ENCODE measurements around the gene ATP8A2.
"Not testable (repeated sequence)": the region's sequence is repeated elsewhere in the genome, so short reads cannot be mapped to it uniquely, and the experiment has no call there.

The ATP8A2 gene

DNA sequence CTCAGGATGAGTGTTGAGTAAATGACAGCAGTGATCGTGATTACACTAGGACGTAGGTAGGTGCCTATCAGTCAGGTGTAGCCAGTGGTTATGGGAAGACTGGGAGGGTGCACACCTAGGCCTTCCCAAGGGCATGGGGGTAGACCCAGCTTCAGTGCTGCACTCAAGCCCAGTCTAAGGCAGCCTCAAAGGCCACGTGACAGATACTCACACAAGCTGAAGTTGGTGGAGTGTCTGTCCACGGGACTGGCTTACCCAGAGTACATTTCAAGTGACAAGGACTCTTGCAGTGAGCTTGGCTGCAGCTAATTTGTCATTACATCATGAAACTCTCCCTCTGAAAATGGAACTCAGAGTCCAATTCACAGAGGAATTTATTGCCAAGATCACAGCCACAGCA is 561.7 kb downstream of the ATP8A2 start:
- no peak for DNase-seq

DNA sequence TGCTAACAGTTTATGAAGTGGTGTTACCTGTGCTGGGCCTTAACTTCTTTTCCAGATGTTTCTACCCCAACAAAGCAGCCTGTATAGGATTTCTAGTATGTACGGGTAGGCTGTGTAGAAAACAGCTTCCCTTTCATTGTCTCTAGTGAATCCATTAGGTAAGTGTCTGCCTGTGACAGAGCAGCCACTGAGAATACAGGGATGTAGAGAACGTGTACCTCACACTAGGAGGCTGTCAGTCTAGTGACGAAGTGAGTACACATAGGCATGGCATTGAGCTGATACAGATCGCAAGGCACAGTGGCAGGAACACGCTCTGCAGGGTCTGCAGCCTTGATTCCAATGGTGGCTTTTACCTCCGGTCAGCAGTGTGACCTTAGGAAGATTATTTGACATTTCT is 562.4 kb downstream of the ATP8A2 start:
- DNase-seq = no peak

DNA sequence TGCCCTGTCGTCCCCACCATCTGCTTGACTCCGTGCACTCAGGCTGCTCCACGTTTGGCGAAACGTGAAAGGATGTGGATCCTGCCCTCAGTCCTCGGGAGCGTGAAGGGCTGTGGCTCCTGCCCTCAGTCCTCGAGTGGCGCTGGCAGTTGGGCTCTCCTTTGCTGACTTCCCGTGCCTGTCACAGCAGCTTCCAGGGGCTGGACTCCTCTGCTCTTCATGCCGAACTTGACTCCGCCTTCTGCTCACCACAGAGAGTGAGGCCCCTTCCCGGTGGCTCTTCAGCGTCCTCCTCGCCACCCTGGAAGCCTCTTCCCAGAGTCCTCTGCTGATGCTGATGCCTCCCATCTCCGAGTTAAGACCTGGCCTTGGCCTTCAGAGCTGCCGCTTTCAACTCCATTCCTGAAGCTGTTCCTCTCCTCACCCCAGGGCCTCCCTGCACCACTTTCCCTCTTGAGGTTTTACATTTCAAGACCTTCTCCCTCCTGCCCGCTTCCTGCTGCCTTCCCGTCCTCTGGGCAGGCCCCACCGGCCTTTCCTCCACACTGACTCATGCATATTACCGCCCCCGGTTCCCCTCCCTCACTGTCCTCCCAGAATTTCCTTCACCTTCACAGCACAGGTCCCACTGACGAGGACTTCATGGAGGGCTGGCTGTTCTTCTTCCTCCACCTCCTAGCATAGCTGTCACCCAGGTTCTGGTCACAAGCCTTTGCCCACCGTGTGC is 568.4 kb downstream of the ATP8A2 start:
- DNase-seq = no peak

DNA sequence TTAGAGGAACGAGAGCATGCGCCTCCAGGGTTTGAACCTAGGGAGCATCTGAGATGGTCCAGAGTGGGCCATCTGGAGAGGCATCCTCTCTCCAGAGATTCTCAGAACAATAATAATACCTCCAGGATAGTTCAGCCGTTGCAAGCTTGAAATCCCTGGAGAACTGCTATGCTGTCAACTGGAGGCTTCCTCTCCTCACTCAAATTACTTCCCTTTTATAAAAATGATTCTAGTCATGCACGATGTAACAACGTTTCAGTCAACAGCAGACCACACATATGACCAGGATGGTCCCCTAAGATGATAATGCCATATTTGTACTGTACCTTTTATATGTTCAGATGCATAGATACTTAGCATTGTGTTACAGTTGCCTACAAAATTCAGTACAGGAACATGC is 571.3 kb downstream of the ATP8A2 start:
- DNase-seq = no peak

DNA sequence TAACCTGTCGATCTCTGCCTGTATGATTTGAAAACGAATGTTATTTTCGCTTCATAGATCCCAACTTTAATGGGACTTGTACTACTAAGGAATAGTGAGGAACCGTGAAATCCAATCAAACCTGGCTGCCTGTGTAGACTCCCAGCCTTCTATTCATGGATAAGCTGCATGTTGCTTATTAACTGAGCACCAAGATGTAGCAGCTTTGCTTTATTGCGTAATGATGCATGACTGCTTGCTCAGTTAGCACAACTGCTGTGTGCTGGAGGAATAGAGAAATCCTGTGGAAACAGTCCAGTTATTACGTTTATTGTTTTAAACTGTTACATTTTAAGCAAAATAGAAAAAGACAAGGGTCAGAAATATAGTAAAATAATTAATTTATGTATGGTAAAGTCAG is 571.9 kb downstream of the ATP8A2 start:
- no peak for DNase-seq

DNA sequence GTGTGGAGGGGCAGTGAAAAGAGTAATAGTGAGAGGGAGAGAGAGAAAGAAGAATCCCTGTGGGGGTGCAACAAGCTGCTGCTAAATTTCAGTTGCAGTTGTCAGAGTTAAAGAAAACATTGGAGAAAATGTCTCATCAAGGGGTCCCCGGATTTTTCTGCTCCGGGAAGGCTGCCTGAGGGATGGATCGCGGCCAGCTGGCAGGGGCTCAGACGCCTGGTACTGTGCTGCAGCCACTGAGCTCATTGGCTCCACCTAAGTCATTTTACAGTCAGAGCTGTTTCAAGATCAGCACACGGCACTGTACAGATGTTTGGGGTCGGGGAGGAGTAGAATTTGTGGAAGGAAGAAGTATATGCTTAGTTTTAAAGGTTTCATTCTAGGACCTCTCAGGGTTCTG is 573.8 kb downstream of the ATP8A2 start:
- DNase-seq = peak; percentile 31

DNA sequence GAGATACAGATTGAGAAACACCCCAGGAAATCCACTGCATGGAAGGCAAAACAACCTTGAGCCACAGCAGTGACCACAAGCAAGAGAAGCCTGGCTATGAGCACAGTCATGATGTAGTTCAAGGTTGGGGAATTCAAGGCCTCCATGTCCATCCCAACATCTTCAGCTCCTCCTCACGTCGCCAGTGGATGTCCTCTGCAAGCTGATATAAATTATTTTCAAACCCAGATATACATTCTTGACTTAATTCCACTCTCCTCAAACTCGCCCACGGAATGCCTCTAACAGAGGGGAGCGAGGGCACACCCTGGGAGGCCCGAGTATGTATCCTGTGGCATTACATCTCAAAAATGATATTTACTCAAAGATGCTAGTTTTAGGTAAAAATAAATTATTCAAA is 574.5 kb downstream of the ATP8A2 start:
- DNase-seq = no peak

DNA sequence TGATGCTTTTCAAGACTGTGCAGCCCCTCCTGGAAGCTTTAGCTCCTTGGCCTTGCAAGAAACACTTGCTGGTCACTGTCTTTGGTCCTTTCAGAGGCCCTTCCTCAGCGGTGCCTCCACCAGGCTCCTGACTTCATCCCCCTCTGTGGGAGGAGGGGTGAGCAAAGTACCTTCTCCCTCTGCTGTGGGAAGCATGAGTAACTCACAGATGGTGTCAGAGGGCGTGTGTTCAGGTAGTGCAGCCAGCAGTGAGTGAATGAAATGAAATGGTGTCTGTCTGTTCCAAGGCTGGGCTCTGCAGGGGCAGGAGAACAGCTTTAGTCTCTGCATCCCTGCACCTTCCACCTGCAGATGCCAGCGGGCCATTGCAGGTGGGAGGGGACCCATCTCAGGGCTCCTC is 577.1 kb downstream of the ATP8A2 start:
- DNase-seq = no peak

DNA sequence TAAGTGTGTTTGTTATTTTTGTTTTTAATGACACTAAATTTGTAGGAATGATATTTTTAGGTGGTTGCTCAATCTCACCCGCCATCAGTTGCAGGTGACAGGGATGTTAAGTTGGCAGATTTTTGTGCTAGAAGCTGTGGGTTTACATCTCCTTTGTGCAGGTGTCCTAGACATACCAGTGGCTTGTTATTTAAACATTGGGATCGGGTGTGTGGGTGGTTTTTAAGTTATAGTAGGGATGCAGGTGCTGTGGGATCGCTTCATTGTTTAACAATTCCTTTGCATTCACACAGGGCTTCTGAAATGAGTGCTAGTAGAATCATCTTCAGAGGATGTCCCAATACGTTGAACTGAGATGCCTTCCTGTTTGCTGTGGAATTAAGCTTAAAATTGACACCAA is 580.1 kb downstream of the ATP8A2 start:
- no peak for DNase-seq

DNA sequence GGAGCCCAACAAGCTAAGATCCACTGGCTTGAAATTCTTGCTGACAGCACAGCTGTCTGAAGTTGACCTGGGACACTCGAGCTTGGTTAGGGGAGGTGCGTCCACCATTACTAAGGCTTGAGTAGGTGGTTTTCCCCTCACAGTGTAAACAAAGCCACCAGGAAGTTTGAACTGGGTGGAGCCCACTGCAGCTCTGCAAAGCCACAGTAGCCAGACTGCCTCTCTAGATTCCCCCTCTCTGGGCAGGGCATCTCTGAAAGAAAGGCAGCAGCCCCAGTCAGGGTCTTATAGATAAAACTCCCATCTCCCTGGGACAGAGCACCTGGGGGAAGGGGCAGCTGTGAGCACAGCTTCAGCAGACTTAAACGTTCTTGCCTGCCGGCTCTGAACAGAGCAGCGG is 582.3 kb downstream of the ATP8A2 start:
- not testable (repeated sequence) for DNase-seq

DNA sequence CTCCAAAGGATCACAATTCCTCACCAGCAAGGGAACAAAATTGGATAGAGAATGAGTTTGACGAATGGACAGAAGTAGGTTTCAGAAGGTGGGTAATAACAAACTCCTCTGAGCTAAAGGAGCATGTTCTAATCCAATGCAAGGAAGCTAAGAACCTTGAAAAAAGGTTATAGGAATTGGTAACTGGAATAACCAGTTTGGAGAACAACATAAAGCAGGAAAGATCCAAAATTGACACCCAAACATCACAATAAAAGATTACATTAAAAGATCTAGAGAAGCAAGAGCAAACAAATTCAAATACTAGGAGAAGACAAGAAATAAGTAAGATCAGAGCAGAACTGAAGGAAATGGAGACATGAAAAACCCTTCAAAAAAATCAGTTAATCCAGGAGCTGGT is 583.2 kb downstream of the ATP8A2 start:
- not testable (repeated sequence) for DNase-seq

DNA sequence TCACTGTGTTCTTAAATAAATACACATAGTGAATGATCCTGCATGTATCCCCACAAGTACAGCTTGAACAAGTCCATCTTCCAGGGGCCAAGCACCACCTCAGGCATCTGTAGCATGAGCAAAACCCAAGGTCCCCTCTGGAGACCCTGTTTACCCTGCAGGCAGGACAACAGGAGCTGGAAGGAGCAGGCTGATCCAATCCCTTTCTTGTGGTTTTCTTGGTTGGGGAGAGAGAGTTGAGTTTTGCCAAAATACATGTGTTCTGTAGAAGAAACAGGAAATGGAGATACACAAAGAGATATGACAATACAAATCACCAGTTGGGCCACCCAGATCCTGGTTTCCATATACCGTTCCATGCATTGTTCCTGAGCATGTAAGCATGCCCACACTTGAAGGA is 587.2 kb downstream of the ATP8A2 start:
- no peak for DNase-seq

DNA sequence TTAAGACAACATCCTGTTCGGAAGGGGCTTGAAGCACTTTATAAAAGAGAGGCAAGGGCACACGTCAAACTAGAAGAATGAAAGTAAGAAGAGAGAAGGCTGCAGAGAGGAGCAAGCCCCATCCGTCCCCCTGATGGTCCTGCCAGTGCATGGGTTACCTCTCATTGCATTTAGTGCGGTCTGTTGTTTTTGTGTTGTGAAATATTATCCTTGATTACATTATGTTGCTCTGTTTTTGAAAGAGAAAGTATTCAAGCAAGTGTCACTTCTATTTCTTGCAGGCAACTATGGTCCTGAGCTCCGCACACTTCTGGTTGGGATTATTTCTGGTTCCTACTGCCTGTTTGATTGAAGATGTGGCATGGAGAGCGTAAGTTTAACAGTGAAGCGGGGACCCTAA is 589.5 kb downstream of the ATP8A2 start:
- no peak for DNase-seq

DNA sequence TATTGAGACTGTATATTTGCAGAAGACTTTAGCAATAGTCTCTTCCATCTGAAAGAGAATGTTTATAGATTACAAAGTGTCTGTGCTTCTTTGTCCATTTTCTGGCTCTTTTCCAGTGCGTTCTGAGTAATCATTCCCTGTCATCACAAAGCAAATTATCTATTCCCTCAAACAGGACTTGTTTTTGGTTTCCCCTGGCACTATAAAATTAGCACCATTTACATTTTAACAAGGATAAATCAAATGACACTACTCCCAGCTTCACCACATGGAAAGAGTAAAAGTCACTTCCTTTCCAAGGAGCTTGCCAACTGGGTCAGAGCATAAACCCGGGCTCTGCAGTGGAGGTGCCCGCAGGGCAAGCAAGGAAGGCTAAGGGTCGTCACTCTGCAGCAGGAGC is 591.9 kb downstream of the ATP8A2 start:
- peak; percentile 20 for DNase-seq

DNA sequence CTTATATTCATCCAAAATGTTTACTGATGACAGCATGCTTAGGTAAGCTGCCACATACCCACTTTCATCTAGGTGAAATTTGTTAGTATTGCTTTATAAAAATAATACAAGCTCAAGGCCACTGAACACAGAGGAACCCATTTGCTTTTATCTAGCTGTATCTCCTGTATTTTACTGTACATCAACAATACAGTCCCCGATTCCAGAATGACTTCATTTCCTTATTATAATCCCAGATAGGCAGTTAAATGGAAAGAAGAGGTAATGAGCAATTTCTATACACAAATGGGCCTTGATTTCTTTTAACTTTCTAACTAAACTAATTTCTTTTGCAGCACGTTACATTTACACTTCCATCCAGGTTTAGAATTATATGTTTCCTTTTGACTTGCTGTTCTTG is 593.8 kb downstream of the ATP8A2 start:
- DNase-seq = no peak

DNA sequence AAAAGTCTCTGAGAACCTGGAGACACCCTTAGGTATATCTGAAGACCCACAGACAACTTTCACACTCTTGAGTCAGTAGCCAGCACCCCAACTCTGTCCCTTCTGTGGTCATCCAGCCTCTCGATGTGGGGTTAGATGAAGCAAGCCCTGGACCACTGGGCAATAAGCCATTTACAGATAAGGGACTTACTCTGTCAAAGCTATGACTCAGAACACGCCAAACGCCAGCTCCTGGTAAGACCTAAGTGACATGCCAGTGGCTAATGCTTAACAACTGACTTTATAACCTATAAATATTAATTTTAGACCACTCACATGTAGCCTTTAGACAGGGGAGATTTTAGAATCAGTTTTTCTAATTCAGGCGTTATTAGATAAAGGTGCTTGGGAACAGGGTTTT is 594.3 kb downstream of the ATP8A2 start:
- DNase-seq = no peak

DNA sequence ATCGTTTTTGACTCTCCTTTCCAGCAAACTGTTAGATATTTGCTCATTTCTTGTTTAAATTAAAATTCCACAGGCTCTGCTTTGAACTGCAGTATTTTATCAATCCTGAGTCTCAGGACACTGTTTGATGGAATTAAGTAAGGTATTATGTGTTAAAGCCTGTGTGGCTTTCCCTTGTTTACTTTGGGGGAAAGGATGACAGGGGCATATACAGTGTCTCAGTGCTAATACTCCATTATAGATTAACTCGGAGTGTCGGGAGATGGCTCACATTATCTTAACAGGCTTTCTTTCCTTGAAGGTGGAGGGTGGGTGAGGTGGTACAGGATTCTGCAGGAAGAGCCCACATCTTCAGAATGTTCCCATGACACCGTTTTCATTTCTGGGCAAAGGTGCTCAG is 595.4 kb downstream of the ATP8A2 start:
- no peak for DNase-seq

DNA sequence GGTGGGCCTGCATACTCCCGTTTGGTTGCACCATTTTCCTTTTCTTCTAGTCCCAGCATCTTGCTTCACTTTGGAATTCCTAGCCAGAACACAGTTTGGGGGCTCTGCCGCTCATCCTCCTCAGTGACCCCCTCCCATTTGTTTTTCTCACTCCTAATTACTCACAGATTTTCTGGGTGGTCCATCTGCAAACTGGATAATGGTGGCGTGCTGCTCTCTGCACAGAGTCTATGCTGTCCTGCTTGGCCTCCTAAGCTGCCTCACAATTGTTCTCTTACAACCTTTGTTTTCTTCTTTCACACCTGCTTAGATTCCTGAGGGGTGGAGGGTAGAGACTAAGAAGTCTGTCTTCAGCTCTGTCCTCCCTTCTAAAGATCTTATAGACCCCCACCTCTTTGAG is 599.3 kb downstream of the ATP8A2 start:
- DNase-seq = no peak

DNA sequence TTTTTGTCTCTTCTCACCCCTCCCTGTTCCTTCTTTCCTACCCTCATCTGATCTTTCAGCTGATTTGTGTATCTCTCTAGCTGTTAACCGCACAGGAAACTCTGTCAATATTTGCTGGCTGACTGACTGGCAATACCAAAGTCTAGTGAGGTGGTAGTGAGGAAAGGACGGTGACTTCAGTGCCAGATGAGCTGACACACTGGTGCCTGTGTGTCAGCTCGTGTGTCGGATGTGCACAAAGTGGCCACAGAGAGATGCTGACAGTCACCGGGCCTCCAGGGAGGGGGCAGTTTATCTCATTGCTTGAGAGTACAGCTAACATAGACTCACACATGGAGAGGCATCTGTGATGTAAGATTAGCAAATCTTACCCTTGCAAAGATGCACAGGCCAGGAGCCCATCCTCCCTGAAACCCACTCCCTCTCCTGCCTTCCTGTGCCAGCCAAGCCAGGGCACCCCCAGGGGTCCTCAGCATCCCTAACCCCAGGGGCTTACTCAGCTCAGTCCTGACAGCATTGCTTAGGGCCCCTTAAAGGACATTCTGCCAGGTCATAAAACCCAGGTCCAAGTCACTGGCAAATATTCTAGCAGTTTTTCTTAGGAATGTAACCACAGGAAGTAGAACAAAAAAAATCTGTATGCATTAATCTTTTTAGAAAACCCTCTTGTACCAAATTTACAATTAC is 599.8 kb downstream of the ATP8A2 start:
- DNase-seq = no peak

DNA sequence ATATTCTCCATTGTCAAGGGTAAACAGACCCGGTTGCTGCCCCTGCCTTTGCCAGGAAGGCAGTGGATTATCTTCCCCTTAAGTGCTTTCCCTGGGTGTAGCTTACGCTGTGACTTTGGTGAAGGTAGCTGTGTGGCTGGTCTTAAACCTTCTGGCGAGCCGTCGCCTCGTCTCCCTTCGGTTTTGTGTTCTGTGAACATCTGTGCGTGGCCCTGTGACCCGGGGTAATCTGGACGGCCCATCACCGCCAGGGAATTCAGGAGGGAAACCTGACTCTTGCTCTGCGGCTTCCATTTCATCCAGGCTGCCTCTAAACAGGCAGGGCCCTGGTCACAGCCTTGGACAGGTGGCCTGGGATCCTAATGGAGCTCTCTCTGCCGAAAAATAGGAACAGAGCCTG is 601.3 kb downstream of the ATP8A2 start:
- no peak for DNase-seq

DNA sequence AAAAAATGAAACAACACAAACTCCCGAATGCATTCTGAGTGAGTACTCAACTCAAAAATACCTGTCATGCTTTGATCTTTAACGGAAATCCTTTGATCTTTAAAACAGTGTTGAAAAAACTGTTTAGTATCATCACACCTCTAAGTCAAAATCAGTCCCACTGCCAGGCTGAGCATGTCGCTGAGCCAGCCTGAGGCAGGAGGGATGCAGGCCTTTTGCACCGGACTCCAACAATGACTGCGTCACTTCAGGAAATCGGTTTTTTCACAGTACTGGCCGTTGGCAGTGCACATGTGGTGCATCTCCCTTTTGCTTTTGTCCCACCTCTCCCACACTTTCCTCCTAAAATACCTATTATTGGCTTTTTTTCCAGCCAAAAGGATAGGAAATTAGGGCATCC is 601.8 kb downstream of the ATP8A2 start:
- DNase-seq = no peak

DNA sequence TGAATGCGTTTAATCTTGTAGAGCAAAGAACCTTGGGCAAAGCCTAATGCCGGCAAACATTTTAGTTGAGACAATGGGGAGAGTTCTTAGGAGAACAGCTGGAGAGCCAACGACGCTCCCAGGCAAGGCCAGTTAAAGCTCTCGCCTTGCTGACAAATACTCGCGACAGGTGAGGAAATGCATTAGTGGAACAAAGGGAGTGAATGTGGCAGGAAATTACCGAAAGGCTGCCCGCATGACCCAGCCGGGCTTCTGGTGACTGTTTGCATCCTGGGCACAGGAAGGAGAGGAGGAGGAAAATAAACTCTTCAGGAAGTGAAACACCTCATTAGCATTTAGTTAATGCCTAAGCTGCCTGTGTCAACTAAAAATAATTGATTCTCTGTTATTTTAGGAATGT is 605.4 kb downstream of the ATP8A2 start:
- peak; percentile 7 for DNase-seq

DNA sequence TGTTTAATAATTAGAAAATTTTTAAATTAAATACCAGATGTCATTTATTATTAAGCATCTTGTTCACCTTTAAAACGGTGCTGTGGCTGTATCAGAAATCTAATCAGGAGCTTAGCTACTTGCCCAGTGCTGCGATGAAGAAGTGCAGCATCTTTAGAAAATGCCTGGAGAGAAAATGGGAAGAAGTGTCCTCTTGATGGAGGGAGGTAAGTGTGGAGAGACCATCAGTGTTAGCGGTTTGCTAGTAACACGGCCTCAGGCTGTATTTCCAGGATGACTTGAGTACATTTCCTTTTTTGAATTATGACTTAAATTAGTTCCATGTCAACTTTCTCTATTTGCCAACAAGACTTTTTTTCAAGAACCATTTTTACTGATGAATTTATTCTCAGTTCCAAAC is 605.9 kb downstream of the ATP8A2 start:
- DNase-seq = no peak

DNA sequence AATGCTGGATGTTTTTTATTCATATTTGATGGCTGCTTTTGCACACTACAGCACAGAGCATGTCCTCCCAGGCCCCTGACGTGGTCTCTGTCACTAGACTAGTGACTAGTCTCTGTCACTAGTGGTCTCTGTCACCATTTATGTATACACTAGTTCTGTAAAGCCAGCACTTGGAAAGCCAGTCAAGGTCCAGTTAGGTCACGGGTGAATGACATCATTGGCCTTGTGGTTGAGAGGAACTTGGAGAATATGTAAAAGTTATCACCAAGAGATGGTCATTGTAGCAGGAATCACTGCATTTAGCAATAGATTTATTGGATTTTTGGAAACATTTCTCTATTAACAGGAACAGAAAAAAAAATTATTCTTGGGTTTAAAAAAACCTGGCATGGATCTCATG is 607.2 kb downstream of the ATP8A2 start:
- no peak for DNase-seq

DNA sequence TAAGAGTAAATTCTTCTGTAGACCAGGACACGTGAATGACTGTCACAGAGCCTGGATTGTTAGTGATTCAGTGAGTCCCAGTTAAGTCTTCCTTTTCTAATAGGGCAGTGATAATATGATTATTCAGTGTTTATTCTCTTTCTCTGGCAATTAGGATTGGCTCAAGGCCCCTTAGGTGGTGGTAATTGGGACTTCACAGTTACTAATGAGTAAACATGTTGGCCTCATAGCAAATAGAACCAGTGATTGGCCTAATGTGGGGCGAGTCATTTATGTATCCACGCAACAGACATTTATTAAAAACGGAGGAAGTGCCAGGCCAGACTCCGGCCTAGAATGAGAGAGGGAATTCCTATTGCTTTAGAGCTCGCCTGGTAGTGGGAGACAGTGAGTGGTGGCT is 607.6 kb downstream of the ATP8A2 start:
- DNase-seq = no peak
